PC-9 (cell line): ENCODE results near the gene RNF220. TPM values are rescaled to one million over a fixed set of nuclear protein-coding genes. Genes with fewer than 3 reads are reported as not detected.

Source experiments
- BruUV-seq: library from RNA; stranded (reverse); fragments of 400-500 nt; replicated peaks from 2 replicates; lab custom pipeline; 2021; lab: Mats Ljungman, UMichigan
- CTCF ChIA-PET: fragments of 300-600 bp; sonication (Branson Sonifier 250); formaldehyde crosslinking; loops from one replicate; lab custom pipeline; 2022; ENCODE audit warnings: antibody characterized with exemption; lab: Charles Lee
- POLR2A ChIA-PET: fragments of 300-600 bp; sonication (Branson Sonifier 250); formaldehyde crosslinking; loops from one replicate; lab custom pipeline; 2022; ENCODE audit warnings: antibody characterized with exemption; ENCODE audit not compliant: unreplicated experiment; lab: Charles Lee
- DNase-seq, 2 experiments: peaks; one replicate each; pipeline versions ENCODE4 v3.0.0 to v3.0.0-alpha.2; 2015 to 2022; ENCODE audit warnings: mixed read lengths in 1 of 2
- H2AFZ ChIP-seq: fragments of 200-600 bp; sonication (generic); 2 replicates; pipeline ENCODE4 v1.8.1; 2017; ENCODE audit warnings: antibody characterized with exemption
- H3F3A ChIP-seq: fragments of 200-600 bp; sonication (generic); 2 replicates; pipeline ENCODE4 v1.8.1; 2017; ENCODE audit warnings: antibody characterized with exemption, mild to moderate bottlenecking, low read depth; ENCODE audit not compliant: insufficient read depth
- H3K27ac ChIP-seq: fragments of 200-600 bp; sonication (generic); 2 replicates; pipeline ENCODE4 v1.6.1; 2016; ENCODE audit warnings: mixed run types
- H3K27me3 ChIP-seq: fragments of 200-600 bp; sonication (generic); 2 replicates; pipeline ENCODE4 v1.6.1; 2016; ENCODE audit warnings: low read depth, mixed run types; ENCODE audit not compliant: insufficient read depth
- H3K36me3 ChIP-seq: fragments of 200-600 bp; sonication (generic); 2 replicates; pipeline ENCODE4 v1.6.1; 2016; ENCODE audit warnings: low read depth, mixed run types
- H3K4me1 ChIP-seq: fragments of 200-600 bp; sonication (generic); replicated peaks from 2 replicates; pipeline ENCODE4 v1.6.1; 2016; ENCODE audit warnings: mixed run types; ENCODE audit not compliant: insufficient read depth
- H3K4me2 ChIP-seq: fragments of 200-600 bp; sonication (generic); 2 replicates; pipeline ENCODE4 v1.6.1; 2017; ENCODE audit warnings: mixed run types
- H3K4me3 ChIP-seq: fragments of 200-600 bp; sonication (generic); 2 replicates; pipeline ENCODE4 v1.6.1; 2016; ENCODE audit warnings: mixed run types
- H3K79me2 ChIP-seq: fragments of 200-600 bp; sonication (generic); 2 replicates; pipeline ENCODE4 v1.6.1; 2017; ENCODE audit warnings: low read depth, mixed run types
- H3K9me2 ChIP-seq: fragments of 200-600 bp; sonication (generic); 2 replicates; pipeline ENCODE4 v1.8.1; 2017; ENCODE audit warnings: mild to moderate bottlenecking; ENCODE audit not compliant: insufficient read depth
- H3K9me3 ChIP-seq: fragments of 200-600 bp; sonication (generic); 2 replicates; pipeline ENCODE4 v1.8.1; 2016; ENCODE audit warnings: low read depth; ENCODE audit not compliant: insufficient read depth
- H4K20me1 ChIP-seq: fragments of 200-600 bp; sonication (generic); 2 replicates; pipeline ENCODE4 v1.8.1; 2017; ENCODE audit not compliant: insufficient read depth
- EZH2 ChIP-seq: fragments of 200-600 bp; sonication (generic); IDR thresholded peaks from 2 replicates; pipeline ENCODE4 v1.8.0; 2017; ENCODE audit warnings: antibody characterized with exemption, low read depth
- intact Hi-C: fragments of 100-400 bp; cut with micrococcal nuclease; formaldehyde crosslinking; loops from one replicate; pipeline ENCODE4 v1.10.0; 2022; ENCODE audit not compliant: unreplicated experiment
- total RNA-seq: library from RNA; stranded (reverse); gene quantifications from 2 replicates; pipeline ENCODE4 v1.2.3, GENCODE V29; 2021
- TF ChIP-seq, protein P1 (sequence below): fragments of 200-600 bp; sonication (generic); conservative IDR thresholded peaks from 2 replicates; pipeline ENCODE4 v1.6.1; 2017; ENCODE audit warnings: mixed run types, antibody characterized with exemption, mild to moderate bottlenecking, moderate library complexity

The RNF220 gene
- total RNA-seq, 1 experiment from 2014 or later: 82.9 TPM

DNA sequence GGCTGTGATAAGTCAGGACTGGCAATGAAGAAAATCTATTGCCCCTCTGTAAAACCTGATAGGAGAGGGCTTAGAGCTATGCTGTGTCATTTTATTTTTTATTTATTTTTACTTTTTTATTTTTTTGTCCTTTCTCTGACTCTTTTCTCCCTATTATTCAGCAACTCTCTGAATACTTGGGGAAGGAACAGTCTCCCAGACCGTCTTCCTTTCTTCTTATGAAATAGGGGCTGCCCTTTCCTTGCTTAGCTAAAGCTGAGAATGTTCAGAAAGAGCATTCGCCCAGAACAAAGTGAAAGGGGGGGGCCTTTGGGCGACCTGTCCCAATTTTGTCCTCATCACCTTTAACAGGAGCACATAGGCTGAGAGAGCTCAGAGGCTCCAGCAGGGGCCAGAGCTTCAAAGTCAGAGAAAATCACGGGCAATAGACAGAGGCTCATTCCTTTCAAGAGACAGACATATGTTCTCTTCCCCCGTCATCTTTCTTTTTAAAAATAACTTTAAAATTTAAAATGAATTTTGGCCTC, 80.9 kb downstream of the RNF220 start:
- no peak for TF ChIP-seq EZH2
- TF ChIP-seq, protein P1, sequence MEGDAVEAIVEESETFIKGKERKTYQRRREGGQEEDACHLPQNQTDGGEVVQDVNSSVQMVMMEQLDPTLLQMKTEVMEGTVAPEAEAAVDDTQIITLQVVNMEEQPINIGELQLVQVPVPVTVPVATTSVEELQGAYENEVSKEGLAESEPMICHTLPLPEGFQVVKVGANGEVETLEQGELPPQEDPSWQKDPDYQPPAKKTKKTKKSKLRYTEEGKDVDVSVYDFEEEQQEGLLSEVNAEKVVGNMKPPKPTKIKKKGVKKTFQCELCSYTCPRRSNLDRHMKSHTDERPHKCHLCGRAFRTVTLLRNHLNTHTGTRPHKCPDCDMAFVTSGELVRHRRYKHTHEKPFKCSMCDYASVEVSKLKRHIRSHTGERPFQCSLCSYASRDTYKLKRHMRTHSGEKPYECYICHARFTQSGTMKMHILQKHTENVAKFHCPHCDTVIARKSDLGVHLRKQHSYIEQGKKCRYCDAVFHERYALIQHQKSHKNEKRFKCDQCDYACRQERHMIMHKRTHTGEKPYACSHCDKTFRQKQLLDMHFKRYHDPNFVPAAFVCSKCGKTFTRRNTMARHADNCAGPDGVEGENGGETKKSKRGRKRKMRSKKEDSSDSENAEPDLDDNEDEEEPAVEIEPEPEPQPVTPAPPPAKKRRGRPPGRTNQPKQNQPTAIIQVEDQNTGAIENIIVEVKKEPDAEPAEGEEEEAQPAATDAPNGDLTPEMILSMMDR: no peak
- Histone ChIP-seq H4K20me1 (no peaks in the 10 kb centered on the region), H3K4me3 (no peak overlapping the region), H3F3A (peaks cover 4% of the 10 kb centered on the region; the same call in 1 of the 2 replicates), H2AFZ (0 out of 2 replicates have a peak overlapping the region, but pooled peaks have one; percentile 25), H3K4me1 (peaks cover 22% of the 10 kb centered on the region), H3K27me3 (no peaks in the 10 kb centered on the region), H3K9me3 (no peaks in the 10 kb centered on the region), H3K79me2 (no peaks in the 10 kb centered on the region), H3K9me2 (no peaks in the 10 kb centered on the region), H3K4me2 (peak overlapping the region; percentile 44), H3K27ac (peak overlapping the region; percentile 54), H3K36me3 (no peaks in the 10 kb centered on the region)
- BruUV-seq: TSS peak; percentile 76
- CTCF ChIA-PET: interaction anchor here (0.5 kb wide), 1 partner anchor 25 kb away, joined by 5 read pairs; no protein-coding TSS in a partner anchor
- POLR2A ChIA-PET: interaction anchor here (0.6 to 0.7 kb wide), 3 partner anchors 28 to 115 kb away, joined by 3 to 9 read pairs (median 4); no protein-coding TSS in a partner anchor
- DNase-seq: no peak
- intact Hi-C loops: loop anchor here (10.0 kb wide), 1 partner anchor 69 kb away; no protein-coding TSS in a partner anchor

DNA sequence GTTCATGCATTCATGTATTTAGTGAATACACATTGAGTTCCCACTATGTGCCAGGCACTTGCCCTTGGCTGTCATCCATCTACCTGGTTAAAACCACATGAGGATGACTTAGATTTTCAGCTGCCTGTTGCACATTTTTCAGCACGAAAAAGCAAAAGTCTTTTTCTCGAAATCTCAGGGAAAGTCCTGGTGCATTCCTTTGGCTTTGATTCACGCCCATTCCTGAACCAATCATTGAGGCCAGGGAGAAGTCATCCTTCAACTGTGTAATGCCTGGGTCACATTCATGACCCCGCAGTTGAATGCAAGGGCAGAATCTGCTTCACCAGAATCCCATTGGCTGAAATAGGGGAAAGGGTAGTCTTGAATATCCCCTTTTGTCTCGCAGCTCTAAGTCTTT, 84.4 kb downstream of the RNF220 start:
- Histone ChIP-seq H3K79me2 (no peaks in the 10 kb centered on the region), H3F3A (no peaks in the 10 kb centered on the region), H3K36me3 (no peaks in the 10 kb centered on the region), H4K20me1 (no peaks in the 10 kb centered on the region), H2AFZ (no peak overlapping the region; the same call in 1 of the 2 replicates), H3K9me3 (no peaks in the 10 kb centered on the region), H3K27ac (no peak overlapping the region), H3K4me2 (no peak overlapping the region), H3K27me3 (no peaks in the 10 kb centered on the region), H3K4me3 (no peak overlapping the region), H3K4me1 (peaks cover 15% of the 10 kb centered on the region), H3K9me2 (no peaks in the 10 kb centered on the region)
- intact Hi-C loops: loop anchor here (10.0 kb wide), 1 partner anchor 65 kb away; no protein-coding TSS in a partner anchor
- DNase-seq: no peak
- TF ChIP-seq, protein P1: no peak
- TF ChIP-seq EZH2: no peak
- no TSS peak for BruUV-seq
- CTCF ChIA-PET: no interaction called here
- POLR2A ChIA-PET: interaction anchor here (0.6 kb wide), 1 partner anchor 1578 kb away, joined by 4 read pairs; no protein-coding TSS in a partner anchor

DNA sequence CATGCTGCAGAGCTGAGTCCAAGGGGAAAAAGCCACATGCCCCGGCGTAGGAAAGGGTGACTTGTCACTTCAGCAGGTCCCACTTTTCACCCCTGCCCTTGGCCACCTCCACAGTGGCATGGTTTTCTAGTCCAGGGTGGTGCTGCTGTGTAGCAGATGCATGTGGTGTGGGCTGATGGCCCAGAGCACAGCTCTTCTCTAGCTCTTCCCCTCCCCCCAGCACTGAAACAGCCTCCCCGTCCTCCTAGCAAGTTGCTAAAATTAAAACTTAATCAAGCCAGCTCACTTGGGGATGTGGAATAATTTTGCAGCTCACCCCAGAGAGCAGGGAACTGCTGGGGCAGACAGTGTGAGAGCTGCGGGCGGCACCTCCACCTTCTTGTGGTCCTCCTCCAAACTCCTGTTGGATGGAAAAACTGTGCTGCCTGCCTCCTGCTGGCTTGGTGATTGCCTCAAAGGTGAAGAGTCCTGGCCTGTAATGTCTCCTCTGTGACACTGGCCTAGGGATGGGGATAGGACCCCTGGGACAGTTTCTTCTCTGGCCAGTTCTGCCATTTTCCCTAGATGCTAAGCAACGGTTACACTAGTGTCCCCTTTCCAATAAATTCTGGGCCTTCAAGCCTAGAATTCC, 91.6 kb downstream of the RNF220 start:
- Histone ChIP-seq H3K4me2 (no peak overlapping the region), H3K9me2 (no peaks in the 10 kb centered on the region), H3K4me3 (no peak overlapping the region), H3K9me3 (no peaks in the 10 kb centered on the region), H3K79me2 (no peaks in the 10 kb centered on the region), H2AFZ (no peak overlapping the region), H3K36me3 (no peaks in the 10 kb centered on the region), H4K20me1 (no peaks in the 10 kb centered on the region), H3K27ac (no peak overlapping the region), H3K4me1 (no peaks in the 10 kb centered on the region), H3F3A (no peaks in the 10 kb centered on the region), H3K27me3 (no peaks in the 10 kb centered on the region)
- DNase-seq: no peak
- intact Hi-C loops: no loop called here
- POLR2A ChIA-PET: interaction anchor here (0.6 to 0.7 kb wide), 2 partner anchors 57 to 386 kb away, joined by 3 to 5 read pairs; no protein-coding TSS in a partner anchor
- BruUV-seq: no TSS peak
- CTCF ChIA-PET: no interaction called here
- TF ChIP-seq EZH2: no peak
- TF ChIP-seq, protein P1: no peak
